ENCODE data around the gene OR10Z1.

Gene OR10Z1

GRCh38 chr1:158604968-158605367 is at the start of gene OR10Z1:
OR10Z1 (plus strand) TSS chr1:158605268; CDS start chr1:158606439, 1,171 bp downstream.
- no peak for TF ChIP-seq CTCF (IDR thresholded peaks at IDR 0.05)

GRCh38 chr1:158559696-158560095 is 45.4 kb upstream of the OR10Z1 start:
- no peak for TF ChIP-seq CTCF (IDR thresholded peaks at IDR 0.05)

GRCh38 chr1:158563853-158564252 is 41.2 kb upstream of the OR10Z1 start:
- no peak for TF ChIP-seq CTCF (IDR thresholded peaks at IDR 0.05)

- no peak for TF ChIP-seq CTCF (IDR thresholded peaks at IDR 0.05)
Observed at GRCh38 chr1:158564608-158565007, 40.5 kb upstream of the OR10Z1 start.

- TF ChIP-seq CTCF (IDR thresholded peaks at IDR 0.05) = no peak
Observed at GRCh38 chr1:158570480-158570879, 34.6 kb upstream of the OR10Z1 start, which contains the start of gene OR6P1. OR6P1 (minus strand) TSS chr1:158570580; CDS start chr1:158563604, 6,976 bp downstream.

- TF ChIP-seq CTCF (IDR thresholded peaks at IDR 0.05) = no peak
Observed at GRCh38 chr1:158572226-158572625, 32.8 kb upstream of the OR10Z1 start.

GRCh38 chr1:158577561-158577960 is 27.5 kb upstream of the OR10Z1 start:
- TF ChIP-seq CTCF (IDR thresholded peaks at IDR 0.05) = no peak

- TF ChIP-seq CTCF (IDR thresholded peaks at IDR 0.05) = no peak
Observed at GRCh38 chr1:158579733-158580132, 25.3 kb upstream of the OR10Z1 start, which contains the start of gene OR10X1. OR10X1 (minus strand) TSS chr1:158579899; CDS start chr1:158579899, 0 bp downstream.

Measured in LNCAP (cell line).